Activated CD4-positive, alpha-beta T cell treated with anti-CD3 and anti-CD28 coated beads for 4 hours (primary cell): ENCODE results near the gene SLC22A4.

ENCODE experiments used
- DNase-seq, 2 donors: peaks; one replicate each; pipeline ENCODE4 v3.0.0-alpha.2; 2020

SLC22A4 gene

DNA sequence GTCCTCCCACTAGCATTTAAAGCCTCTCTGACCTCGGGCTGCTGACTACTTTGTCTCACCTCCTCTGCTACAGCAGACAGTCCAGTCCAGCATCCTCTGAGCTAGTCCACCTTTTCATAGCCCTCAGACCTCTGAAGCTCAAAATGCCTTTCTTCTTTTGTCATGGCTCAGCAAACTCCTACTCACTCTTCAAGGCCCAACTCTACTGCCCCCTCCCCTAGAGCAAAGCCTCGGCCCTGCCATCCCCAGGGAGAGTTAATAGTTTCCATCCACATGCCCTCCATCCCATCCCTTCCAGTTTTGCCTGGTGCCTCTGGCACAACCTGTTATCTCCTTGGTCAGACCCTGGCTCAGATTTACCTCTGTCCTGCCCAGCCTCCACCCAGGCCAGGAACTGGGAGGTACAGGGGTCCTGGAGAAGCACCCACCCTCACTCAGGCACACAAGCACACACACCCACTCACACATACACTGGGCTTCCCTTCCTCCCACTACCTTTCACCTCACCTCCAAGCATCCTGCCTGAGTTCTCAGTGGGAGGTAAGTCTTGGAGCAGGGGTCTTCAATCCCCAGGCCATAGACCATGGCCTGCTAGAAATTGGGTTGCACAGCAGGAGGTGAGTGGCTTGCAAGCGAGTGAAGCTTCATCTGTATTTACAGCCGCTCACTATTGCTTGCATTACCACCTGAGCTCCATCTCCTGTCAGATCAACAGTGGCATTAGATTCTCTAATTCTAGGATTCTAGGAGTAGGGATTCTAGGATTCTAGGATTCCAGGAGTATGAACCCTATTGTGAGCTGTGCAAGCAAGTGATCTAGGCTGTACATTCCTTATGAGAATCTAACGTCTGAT lies 18.6 kb upstream of the SLC22A4 start:
- no peak for DNase-seq

DNA sequence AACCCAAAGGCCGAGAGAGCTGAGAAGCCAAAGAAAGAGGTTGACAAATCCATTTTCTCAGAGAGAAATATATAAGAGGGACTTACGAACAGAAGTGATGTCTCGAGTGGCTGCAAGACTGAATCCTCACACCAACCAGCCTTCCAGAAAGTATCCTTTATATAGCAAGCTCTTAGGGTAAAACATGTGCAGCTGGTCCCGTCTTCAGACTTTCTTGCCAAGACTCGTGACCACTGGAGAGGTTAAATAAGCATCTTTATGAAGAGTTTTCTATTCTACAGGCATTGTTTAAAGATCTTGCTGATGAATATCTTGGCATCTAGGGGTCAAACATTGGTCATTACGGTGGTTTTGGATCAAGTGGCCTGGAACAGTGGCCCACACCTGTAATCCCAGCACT lies 16.9 kb upstream of the SLC22A4 start:
- no peak for DNase-seq

DNA sequence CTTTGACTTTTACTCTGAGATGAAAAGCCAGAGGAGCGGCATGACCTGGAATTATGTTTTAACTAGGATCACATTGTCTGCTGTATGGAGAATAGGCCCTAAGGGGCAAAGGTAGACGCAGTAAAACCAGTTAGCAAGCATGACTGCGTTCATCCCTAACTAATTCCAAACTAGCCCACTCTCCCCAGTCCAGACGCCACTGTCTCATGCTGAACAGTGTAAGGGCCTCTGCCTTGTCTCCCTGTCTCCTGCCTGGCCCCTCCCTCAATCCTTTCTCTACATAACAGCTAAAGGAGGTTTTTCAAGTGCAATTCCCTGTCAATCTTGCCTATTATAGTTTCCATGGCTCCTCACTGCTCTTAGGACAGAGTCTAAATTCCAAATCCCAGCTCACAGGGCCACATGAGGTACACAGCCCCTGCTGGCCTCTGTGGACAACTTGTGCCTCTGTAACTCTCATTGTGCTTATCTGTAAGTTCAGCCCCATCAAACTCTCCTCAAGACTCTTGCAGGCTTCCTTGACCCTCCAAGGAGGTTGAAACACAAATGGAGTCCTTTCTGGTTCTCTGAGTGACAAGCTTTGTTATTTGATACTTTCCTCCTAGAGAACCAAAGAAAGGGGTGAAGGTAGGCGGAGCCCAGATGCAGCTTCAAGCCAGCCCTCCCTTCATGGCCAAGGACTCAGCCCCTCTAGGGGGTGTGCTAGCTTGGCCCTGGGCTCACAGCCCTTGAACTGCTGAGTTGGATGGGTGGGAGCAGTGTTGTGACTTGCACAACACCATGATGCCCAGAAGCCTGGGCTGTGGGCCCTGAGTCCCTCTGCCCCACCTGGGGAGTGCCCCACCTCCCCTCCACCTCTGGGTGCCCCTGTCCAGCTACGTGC lies 16.0 kb upstream of the SLC22A4 start:
- no peak for DNase-seq

DNA sequence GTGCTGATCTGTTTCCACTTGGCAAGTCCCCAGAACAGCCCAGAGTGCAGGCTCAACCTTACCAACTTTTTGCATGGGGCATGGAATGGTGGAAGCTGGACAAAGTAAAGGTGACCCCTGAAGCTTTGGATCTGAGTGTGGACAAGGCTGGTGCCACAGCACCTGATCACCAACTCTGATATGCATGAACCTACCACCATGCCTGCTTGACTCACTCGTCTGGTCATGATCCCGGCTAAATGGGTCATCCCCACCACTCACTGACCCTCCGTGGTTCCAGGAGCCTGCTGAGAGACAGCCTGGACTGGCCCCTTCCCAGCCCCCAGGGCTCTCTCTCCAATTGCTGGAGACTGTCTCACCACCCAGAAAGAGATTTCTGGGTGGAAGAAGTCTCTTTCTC lies 14.4 kb upstream of the SLC22A4 start:
- DNase-seq = no peak

DNA sequence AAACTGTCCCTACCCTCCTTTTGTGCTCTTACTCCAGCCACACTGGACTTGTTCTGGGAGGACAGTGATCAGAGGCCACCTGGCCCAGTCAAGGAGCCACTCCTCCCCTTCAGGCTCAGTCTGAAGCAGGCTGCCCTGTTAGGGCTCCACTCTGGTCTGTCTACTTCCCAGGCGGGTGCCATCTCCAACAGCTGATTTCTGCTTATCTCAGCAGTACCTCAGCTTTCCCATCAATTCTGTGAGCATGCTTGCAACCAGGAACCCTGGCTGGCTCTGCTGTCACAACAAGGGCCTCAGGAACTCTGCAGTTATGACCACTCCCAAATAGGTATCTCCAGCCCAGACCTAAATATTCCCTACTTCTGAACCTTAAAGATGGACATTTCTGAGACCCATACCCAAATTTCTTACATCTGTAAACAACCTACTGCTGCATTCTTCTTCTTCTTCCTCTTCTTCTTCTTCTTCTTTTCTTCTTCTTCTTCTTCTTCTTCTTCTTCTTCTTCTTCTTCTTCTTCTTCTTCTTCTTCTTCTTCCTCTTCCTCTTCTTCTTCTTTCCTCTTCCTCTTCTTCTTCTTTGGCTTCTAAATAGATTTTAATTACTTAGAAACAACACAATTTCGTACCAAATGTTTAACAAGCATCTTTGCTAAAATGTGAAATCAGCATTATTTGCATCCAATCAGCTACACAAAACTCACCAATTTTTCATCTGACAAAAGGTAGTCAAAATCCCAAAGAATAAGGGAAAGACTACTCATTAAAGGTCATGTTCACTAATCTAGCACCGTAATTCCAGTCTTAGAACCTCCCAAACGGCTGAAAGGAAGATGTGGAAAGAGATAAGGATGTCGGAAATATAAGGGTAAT lies 13.6 kb upstream of the SLC22A4 start:
- DNase-seq = no peak

DNA sequence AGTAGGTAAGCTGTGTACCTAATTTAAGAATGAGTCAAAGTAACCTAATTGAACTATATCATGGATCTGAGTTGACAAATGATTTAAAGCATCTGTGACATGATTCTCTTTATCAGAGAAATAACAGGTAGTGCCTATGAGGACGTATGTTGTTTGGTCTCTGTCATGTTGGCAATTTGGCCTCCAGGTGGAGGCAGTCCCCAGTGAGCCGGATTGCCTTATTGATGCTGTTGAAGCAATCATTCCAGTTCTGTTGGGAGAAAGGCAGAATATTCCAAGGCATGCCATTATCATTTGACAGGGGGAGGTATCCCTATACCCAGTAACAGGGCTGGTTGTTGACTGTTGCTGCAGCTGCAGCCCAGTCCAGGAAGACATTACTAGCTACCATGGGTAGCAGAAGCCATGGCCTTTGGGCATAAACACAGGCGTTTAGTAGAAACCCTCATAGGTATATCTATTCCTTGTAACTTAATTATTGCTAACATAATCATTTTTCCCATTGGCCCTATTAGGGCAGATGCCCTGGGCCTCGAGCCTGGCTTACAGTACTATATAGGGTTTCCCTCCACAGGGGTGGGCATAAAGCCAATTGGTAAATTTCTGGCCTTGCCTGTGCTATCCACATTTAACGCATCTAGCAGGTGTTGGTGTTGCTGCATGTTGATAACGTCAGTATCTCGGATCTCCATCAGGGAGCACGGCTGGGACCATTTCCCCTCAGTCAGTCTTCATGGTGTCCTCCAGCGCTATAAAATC lies 12.2 kb upstream of the SLC22A4 start:
- DNase-seq = no peak

DNA sequence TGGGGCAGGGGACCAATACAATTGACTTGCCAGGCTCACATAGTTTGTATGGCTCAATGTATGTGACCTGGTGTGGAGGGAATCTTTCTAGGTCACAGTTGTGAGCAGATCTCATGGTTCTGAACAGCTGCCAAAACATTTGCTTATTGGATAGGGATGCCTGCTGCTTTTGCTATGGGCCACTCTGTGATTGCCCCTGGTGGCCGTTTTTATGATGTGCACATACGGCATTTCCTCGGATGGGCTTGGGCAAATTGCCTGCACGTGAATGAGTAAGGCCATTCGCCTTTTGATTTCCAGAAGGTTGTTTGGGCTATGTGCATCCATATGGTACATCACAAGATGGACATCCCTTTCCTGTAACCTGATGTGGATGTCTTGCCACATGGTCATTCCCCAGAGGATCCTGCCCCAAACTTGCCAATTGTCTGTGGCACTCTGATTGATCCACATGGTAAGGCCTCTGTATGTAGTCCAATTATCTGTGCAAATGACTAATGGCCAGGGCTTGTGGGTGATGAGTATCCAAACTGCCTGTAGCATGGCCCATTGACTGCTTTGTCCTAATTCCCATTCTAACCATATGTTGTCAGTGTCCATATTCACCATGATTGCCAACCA lies 10.7 kb upstream of the SLC22A4 start:
- no peak for DNase-seq

DNA sequence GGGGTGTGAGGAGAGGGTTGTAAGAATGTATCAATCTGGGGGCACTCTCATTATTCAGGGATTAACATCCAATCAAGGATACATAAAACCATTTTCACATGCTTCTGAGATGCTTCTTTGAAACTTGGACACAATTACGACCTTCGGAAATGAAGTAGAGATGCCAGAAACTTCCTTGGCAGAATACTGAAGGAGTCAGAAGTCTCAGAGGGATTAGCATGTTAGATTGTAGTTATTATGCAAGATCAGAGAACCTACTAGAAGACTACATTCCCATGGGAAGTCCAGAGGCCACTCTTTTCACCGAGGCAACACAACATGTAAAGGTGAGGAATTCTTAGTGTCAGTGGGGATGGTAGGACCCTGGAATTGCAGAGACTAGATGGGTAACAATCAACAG lies 5.1 kb upstream of the SLC22A4 start:
- DNase-seq = no peak

DNA sequence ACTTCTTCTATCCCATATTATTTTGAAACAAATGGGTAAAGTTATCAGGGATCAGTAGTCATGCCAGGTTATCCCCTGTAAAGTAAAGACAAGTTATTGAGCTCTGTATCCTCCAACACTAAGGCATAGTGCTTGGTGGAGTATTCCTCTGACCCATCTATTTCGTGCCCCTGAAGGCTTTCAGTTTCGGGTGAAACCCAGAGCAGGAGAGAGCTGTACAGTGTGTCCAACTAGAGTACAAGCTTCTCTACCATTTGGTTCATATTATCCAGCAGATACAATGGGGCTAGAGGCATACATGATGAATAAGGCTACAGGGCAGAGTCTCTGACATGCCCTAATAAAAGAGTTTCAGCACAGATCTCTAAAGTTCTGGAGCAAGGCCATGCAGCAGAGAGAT lies 3.2 kb upstream of the SLC22A4 start:
- DNase-seq = no peak

DNA sequence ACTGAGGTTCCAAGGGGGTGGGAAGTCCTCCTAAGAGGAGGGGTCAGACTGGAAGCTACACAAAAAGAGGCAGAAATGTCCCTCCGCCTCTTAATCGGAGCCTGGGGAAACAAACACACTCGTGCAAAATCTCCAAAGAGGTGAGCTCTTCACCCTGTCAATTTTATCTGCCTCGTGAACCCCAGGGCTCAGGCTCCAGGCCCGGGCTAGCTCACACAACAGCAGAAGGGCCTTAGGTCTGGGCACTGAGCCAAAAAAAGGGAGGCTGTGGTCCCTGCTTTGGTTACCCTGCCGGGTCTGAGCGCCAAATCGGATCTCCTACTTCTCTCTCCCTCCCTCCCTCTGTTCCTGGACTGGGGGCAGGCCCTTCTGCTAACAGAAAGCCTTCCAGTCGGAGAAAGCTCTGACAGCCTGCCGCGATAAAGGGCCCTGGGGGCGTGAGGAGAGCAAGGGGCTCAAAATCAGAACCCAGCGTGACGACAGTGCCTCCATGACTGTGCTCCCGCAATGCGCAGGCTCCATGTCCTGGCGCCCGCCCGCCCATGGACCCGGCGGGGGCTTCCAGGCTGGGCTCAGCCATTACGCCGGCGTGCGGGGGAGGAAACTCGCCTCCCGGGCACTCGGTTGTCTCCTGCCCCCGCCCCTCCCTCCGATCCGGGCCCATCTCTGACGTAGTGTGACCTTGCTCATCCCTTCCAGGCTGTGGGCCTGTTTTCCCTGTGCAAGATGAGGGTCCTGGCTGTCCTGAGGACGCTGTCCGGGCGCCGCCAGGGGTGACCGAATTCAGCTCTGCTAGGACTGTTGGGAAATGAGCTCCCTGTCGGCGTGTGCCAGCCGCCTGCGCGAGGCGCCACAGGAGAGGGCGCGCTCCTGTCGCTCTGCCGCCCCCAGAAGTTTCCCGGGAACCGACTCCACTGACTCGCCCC lies 865 bp upstream of the SLC22A4 start:
- peak; percentile 76 to 80 for DNase-seq

DNA sequence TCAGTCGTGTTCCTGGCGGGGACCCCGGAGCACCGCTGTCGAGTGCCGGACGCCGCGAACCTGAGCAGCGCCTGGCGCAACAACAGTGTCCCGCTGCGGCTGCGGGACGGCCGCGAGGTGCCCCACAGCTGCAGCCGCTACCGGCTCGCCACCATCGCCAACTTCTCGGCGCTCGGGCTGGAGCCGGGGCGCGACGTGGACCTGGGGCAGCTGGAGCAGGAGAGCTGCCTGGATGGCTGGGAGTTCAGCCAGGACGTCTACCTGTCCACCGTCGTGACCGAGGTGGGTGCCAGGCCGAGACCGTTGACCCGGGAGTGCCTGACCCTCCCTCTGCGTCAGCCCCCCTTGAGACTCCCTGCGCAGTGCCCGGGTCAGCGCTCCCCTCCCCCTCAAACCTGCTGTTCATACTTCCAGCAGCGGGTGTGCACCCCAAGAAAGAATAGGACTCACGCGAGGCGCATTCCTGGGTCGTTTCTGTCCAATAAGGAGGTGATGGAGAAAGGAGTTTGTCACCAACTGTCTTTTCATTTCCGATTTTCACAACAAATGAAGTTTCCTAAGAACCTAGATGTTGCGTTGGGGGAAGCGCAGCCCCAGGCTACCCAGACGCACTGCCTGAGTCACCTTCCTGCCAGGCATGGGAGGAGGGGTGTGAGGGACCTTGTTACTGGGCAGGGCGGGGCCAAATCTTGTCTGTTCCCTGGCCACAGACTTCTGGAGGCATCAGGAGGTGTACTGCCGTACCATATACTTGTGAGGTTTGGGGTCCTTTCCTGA lies 722 bp downstream of the SLC22A4 start:
- peak; percentile 81 for DNase-seq

DNA sequence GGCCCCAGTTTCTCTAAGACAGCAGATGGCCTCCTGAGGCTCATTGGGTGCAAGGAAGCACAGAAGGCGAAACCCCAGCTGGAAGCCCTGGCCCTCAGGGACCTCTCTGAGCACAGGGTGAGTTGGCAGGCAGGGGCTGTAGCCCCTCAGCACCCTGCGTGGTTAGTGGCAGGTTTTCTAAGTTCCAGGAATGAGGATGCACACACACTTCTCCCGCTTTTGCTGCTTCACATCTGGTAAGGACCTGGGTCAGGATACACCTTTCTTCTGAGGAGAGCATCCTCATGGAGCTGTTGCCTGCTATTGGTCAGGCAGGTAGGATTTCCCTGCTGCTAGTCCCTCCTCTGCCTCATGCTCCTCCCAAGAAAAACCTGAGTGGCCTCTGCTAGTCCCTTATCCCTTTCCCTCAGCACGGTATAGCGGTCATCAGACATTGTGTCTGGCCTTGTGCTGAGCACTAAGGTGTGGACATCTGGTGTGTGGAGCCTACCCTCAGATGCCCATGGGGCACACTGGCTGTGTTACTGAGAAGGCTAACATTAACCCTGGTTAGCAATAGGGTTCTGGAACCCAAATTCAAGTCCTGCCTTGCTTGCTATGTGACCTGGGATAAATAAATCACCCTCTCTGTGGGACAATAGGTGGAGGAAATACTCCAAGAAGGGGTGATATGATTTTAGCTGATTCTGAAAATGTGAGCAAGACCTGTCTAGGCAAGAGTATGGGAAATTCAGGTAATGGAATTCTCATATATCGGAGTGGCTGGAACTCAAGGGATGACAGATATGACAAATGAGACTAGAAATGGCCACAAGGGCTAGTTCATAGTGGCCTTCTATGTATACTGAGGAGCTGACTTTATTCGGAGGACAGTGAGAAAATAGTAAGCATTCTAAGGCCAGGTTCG lies 1.6 kb downstream of the SLC22A4 start:
- no peak for DNase-seq

DNA sequence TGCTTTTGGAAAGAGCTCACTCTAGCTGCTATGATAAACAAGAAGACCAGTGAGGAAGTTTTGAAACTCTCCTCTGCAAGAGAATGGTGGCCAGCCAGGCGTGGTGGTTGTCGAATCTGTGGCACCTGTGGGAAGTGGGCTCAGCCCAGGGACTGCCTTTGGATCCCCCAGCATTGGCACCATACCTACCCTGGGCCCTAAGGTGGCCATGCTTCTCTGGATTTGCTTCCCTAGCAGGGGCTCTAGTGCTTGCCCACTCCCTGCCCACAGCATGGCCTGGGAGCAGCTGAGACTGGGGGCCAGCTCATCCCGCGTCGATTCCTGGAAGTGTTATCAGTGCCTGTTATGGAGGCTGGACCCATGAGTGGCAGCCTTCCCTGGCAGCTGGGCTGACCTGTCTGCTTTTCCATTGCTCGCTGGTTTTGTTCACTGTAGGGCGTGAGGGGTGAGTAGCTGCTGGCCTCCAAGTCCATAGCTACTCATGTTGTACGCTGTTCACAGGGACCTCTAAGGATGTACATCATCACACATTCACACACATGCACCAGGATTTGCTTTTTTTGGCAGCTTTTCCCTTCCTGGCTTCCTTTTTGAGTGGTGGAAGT lies 2.3 kb downstream of the SLC22A4 start:
- DNase-seq = no peak

DNA sequence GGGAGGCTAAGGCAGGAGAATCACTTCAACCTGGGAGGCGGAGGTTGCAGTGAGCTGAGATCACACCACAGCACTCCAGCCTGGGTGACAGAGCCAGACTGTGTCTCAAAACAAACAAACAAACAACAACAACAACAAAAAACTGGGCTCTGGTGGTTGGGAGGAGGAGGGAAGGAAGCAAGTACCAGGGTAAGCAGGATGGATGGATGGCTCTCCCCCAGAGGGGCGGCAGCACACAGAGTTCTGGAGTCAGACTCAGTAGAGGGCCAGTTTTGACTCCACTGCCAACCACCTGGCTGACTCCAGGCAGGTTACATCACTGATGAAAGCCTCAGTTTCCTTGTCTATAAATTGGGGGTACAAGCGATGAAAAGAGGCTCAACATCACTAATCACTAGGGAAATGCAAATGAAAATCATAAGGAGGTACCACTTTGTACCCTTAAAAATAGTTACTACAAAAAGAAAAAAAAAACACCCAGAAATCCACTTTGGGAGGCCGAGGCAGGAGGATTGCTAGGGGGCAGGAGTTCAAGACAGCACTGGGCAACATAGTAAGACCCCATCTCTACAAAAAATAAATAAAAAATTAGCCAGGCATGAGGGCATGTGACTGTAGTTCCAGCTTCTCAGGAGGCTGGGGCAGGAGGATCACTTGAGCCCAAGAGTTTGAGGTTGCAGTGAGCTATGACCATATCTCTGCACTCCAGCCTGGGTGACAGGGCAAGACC lies 3.2 kb downstream of the SLC22A4 start:
- DNase-seq = no peak

DNA sequence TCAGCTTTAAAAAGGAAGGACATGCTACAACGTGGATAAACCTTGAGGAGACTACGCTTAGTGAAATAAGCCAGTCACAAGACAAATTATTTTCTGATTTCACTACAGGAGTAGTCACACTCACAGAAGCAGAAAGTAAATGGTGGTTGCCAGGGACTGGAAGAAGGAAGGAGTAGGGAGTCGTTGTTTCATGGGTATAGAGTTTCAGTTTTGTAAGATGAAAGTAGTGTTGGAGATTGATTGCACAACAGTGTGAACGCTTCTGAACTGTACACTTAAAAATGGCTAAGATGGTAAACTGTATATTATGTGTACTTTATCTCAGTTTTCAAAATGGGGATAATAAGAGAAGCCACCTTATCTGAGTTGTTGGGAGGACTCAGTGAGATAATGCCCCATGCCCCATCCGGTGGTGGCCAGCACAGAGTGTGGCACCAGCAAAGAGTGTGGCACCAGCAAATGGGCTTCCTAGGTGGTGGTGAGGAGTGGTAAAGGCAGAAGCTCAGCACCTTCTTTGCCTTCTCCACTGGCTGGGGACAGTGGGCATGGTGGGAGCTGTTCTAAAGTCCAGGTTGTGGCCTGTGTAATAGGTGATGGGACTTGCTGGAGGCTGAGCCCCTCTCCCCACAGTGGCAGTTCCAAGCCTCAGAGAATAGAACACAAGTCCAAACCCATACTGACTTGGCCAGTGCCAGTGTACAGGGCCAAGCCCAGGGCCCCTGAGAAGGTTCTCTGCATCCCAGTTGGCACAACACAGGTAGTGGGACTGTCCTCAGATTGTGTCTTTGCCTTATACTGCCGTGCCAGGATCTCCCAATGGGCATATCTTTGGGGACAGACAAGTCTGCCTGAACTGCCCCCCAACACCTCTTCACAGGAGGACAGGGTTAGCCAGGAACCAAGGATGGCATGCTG lies 4.4 kb downstream of the SLC22A4 start:
- DNase-seq = no peak

DNA sequence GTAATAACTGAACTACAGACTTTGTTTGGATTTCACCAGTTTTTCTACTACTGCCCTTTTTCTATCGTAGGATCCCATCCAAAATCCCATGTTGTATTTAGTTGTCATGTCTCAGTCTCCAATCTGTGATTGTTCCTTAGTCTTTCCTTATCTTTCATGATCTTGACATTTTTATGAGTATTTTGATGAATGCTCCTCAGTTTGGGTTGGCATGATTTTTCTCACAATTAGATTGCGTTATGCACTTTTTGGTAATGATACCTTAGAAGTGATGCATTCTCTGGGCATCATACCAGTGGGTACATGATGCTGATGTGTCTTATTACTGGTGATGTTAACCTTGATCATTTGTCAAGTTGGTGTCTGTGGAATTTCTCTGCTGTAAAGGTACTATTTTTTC lies 5.7 kb downstream of the SLC22A4 start:
- DNase-seq = no peak
